ENCODE measurements around the gene SH3RF1.

DNA sequence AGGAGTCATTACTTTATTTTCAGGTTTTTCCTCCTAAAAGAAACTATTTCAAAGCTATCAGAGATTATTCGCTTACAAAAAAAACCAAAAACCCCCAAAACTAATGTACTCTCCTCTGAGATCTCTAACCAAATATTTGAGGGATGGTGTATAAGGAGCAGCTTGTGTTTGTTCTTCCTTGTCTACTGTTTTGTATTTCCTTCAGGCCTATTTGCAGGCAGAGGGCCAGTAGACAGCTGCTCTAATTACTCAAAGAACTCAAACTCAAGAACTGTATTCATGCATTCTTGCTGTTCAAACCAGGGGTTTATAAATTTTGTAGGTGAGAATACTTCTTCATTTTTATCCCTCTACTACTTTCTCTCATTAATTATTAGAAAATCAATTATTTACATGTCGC is 51.3 kb downstream of the SH3RF1 start:
- TF ChIP-seq, protein P1, sequence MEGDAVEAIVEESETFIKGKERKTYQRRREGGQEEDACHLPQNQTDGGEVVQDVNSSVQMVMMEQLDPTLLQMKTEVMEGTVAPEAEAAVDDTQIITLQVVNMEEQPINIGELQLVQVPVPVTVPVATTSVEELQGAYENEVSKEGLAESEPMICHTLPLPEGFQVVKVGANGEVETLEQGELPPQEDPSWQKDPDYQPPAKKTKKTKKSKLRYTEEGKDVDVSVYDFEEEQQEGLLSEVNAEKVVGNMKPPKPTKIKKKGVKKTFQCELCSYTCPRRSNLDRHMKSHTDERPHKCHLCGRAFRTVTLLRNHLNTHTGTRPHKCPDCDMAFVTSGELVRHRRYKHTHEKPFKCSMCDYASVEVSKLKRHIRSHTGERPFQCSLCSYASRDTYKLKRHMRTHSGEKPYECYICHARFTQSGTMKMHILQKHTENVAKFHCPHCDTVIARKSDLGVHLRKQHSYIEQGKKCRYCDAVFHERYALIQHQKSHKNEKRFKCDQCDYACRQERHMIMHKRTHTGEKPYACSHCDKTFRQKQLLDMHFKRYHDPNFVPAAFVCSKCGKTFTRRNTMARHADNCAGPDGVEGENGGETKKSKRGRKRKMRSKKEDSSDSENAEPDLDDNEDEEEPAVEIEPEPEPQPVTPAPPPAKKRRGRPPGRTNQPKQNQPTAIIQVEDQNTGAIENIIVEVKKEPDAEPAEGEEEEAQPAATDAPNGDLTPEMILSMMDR (conservative IDR thresholded peaks at IDR 0.05 in 1 of 2, IDR thresholded peaks at IDR 0.05 in 1 of 2; ENCODE audit: extremely low read depth in 1 of 2, insufficient read depth in 1 of 2, low read depth in 1 of 2, low read length in 2 of 2) = no peak
- no peak for TF ChIP-seq EZH2 (IDR thresholded peaks at IDR 0.05; ENCODE audit: borderline replicate concordance, low read length)
